ENCODE results near the gene TRIM31. TPM values are rescaled to one million over a fixed set of nuclear protein-coding genes. Genes with fewer than 3 reads are reported as not detected.

The TRIM31 gene
- polyA plus RNA-seq, 1 donor from 2014 or later, result not detected

- H3K4me3 ChIP-seq (ENCODE audit: low read length), result no peak overlapping the region
- no peaks in the 10 kb centered on the region for H3K36me3 ChIP-seq (ENCODE audit: insufficient read depth, low read length)
- no peaks in the 10 kb centered on the region for H3F3A ChIP-seq (ENCODE audit: insufficient read depth, low read length, poor library complexity, severe bottlenecking)
- no peak overlapping the region for H2AFZ ChIP-seq (ENCODE audit: low read depth, low read length)
- no peak overlapping the region for H3K9ac ChIP-seq (ENCODE audit: low read length)
- TF ChIP-seq SMC3 (conservative IDR thresholded peaks at IDR 0.05; ENCODE audit: poor library complexity), result no peak
- TF ChIP-seq EP300 (conservative IDR thresholded peaks at IDR 0.05; ENCODE audit: poor library complexity, severe bottlenecking), result no peak
- no peak for TF ChIP-seq EZH2 (IDR thresholded peaks at IDR 0.05; ENCODE audit: borderline replicate concordance, insufficient read depth, low read length, poor library complexity, severe bottlenecking)
- no peak for TF ChIP-seq CTCF (IDR thresholded peaks at IDR 0.05; ENCODE audit: poor library complexity, severe bottlenecking)
- no peak for TF ChIP-seq MXI1 (conservative IDR thresholded peaks at IDR 0.05; ENCODE audit: poor library complexity, severe bottlenecking)
- TF ChIP-seq POLR2AphosphoS5 (IDR thresholded peaks at IDR 0.05), result no peak
- no peak for TF ChIP-seq TAF1 (IDR thresholded peaks at IDR 0.05; ENCODE audit: low read depth)
- TF ChIP-seq REST (IDR thresholded peaks at IDR 0.05; ENCODE audit: borderline replicate concordance), result no peak
- TF ChIP-seq RAD21 (conservative IDR thresholded peaks at IDR 0.05), result no peak
- H3K9me2 ChIP-seq (ENCODE audit: insufficient read depth, low read length), result no peaks in the 10 kb centered on the region
- H3K79me2 ChIP-seq (replicated peaks; ENCODE audit: insufficient read depth, low read length), result no peaks in the 10 kb centered on the region
- no peak overlapping the region for H3K27ac ChIP-seq (ENCODE audit: low read length)
- H4K20me1 ChIP-seq (ENCODE audit: insufficient read depth), result no peaks in the 10 kb centered on the region
- H3K27me3 ChIP-seq (ENCODE audit: insufficient read depth, low read depth, low read length), result peaks cover 26% of the 10 kb centered on the region
- no peaks in the 10 kb centered on the region for H3K9me3 ChIP-seq (ENCODE audit: low read length)
- no peak overlapping the region for H3K4me2 ChIP-seq (ENCODE audit: low read length)
Observed at GRCh38 chr6:30112402-30112994, 392 bp downstream of the TRIM31 start.

GRCh38 chr6:30111266-30111856, 1.5 kb downstream of the TRIM31 start:
- H3K9me2 ChIP-seq (ENCODE audit: insufficient read depth, low read length), result no peaks in the 10 kb centered on the region
- no peaks in the 10 kb centered on the region for H3K9me3 ChIP-seq (ENCODE audit: low read length)
- no peak overlapping the region for H2AFZ ChIP-seq (ENCODE audit: low read depth, low read length)
- H3K36me3 ChIP-seq (ENCODE audit: insufficient read depth, low read length), result no peaks in the 10 kb centered on the region
- H3K4me3 ChIP-seq (ENCODE audit: low read length), result no peak overlapping the region
- no peaks in the 10 kb centered on the region for H3F3A ChIP-seq (ENCODE audit: insufficient read depth, low read length, poor library complexity, severe bottlenecking)
- H4K20me1 ChIP-seq (ENCODE audit: insufficient read depth), result no peaks in the 10 kb centered on the region
- H3K79me2 ChIP-seq (replicated peaks; ENCODE audit: insufficient read depth, low read length), result no peaks in the 10 kb centered on the region
- no peak overlapping the region for H3K9ac ChIP-seq (ENCODE audit: low read length)
- TF ChIP-seq MXI1 (conservative IDR thresholded peaks at IDR 0.05; ENCODE audit: poor library complexity, severe bottlenecking) (no peak), EZH2 (IDR thresholded peaks at IDR 0.05; ENCODE audit: borderline replicate concordance, insufficient read depth, low read length, poor library complexity, severe bottlenecking) (no peak), SMC3 (conservative IDR thresholded peaks at IDR 0.05; ENCODE audit: poor library complexity) (no peak), REST (IDR thresholded peaks at IDR 0.05; ENCODE audit: borderline replicate concordance) (no peak), POLR2AphosphoS5 (IDR thresholded peaks at IDR 0.05) (no peak), TAF1 (IDR thresholded peaks at IDR 0.05; ENCODE audit: low read depth) (no peak)
- no peak overlapping the region for H3K27ac ChIP-seq (ENCODE audit: low read length)
- peaks cover 26% of the 10 kb centered on the region for H3K27me3 ChIP-seq (ENCODE audit: insufficient read depth, low read depth, low read length)
- H3K4me2 ChIP-seq (ENCODE audit: low read length), result no peak overlapping the region

Measured in neural cell (in vitro differentiated cells).